Measurements from ENCODE around the gene MYLIP.

- TF ChIP-seq RCOR1 (IDR thresholded peaks at IDR 0.05; ENCODE audit: insufficient replicate concordance, low read length): no peak
- TF ChIP-seq RFX5 (IDR thresholded peaks at IDR 0.05; ENCODE audit: low read depth, low read length): no peak
- no peak for TF ChIP-seq POLR2A (IDR thresholded peaks at IDR 0.05; ENCODE audit: low read depth, low read length)
- no peak for TF ChIP-seq ELK1 (IDR thresholded peaks at IDR 0.05; ENCODE audit: borderline replicate concordance, low read depth, low read length)
- no peak for TF ChIP-seq CHD1 (IDR thresholded peaks at IDR 0.05; ENCODE audit: low read depth, low read length)
Measured at GRCh38 chr6:16097382-16098171, 31.3 kb upstream of the MYLIP start.
